GM12874 (cell line): ENCODE data around the gene ABLIM2.

ENCODE experiments used
- CTCF ChIP-seq: IDR thresholded peaks from 2 replicates; pipeline ENCODE4 v1.5.1; 2011; ENCODE audit warnings: low read depth, mild to moderate bottlenecking, control low read depth, low read length, moderate library complexity; ENCODE audit not compliant: insufficient read depth

The ABLIM2 gene

DNA sequence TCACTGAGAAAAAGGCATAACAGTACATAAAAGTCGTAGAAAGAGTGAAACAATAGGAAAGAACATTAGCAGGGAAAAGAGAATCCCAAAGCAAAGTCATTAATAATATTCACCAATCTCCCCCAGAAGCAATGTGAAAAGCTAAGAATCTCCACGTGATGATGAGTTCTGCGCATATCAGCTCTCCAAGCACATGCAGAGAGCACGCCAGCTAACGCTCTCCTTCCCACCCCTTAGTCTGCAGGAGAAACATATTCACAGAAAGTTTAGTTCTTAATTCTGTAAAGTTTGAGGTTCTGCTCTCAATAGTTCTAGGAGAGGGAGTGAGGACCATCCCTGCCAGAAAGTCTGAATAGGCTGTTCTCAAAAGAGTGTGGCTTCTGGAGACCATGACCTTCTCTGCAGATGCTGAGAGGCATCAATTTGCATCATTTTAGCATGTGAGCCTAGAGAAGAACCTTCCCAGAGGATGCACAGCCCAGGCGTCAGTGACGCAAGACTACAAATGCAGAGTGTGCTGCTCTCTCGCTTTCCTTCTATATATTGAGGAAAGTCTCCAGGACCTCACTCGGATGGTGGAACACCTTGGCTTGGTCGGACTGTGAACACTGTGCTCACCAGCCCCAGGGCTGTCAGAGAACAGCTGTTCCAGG is 167.7 kb downstream of the ABLIM2 start:
- no peak for TF ChIP-seq CTCF

- no peak for TF ChIP-seq CTCF
Observed at GRCh38 chr4:7989654-7990053, 169.0 kb downstream of the ABLIM2 start.

- no peak for TF ChIP-seq CTCF
Observed at GRCh38 chr4:7988437-7988836, 170.2 kb downstream of the ABLIM2 start.

DNA sequence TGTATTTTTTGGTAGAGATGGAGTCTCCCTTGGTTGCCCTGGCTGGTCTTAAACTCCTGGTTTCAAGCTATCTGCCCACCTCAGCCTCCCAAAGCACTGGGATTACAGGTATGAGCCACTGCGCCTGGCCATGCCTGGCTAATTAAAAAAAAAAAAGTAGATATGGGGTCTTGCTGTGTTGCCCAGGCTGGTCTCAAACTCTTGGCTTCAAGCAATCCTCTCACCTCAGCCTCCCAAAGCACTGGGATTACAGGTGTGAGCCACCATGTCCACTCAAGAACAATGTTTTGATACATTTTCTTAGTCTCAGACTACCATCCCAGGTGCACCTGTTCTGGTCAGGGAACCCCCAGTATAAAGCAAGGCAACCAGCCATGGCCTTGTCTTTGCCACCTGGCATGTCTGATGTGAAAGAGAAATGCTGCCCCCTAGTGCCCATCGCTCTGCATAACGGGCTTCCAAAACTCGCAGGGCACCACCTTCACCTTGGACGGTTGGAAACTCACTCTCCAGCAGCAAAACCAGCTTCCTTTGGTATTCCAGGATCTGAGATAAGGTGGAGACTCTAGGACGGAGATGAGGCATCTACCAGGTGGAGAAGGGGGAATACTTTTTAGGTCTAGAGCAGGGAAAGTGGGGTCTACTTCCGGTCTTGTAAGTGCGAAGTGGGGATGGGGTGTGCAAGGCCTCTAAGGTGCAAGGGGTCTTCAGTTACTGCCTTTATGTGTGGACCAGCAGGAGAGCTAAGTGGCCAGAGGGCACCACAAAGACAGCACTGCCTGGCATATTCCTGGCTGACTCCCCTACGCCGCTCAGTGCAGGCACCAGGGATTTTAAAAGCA is 171.2 kb downstream of the ABLIM2 start:
- TF ChIP-seq CTCF = peak; percentile 81

DNA sequence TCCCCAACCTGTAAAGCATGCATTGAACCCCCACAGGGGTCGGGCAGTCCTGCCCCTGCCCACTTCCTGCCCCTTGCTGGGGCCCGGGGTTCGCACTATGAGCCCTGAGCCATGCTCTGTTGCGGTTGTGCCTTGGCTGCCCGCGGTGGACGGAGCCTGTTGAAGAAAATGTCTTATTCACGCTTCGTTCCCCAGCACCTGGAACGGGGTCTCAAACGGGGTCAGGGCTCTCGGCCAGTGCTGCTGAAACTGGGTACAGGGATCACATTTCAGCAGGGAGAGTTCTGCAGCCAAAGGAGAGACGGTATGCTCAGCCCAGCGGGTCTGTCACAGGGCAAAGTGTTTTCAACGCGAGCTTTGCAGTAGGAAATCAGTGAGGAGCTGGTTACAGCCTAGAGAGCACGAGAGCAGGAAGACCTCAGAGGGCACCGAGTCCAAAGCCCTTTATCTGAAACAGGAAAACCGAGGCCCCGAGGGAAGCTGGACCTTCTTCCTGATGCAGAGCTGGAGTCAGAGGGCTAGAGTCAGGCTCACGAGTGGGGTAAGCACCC is 172.6 kb downstream of the ABLIM2 start:
- no peak for TF ChIP-seq CTCF

DNA sequence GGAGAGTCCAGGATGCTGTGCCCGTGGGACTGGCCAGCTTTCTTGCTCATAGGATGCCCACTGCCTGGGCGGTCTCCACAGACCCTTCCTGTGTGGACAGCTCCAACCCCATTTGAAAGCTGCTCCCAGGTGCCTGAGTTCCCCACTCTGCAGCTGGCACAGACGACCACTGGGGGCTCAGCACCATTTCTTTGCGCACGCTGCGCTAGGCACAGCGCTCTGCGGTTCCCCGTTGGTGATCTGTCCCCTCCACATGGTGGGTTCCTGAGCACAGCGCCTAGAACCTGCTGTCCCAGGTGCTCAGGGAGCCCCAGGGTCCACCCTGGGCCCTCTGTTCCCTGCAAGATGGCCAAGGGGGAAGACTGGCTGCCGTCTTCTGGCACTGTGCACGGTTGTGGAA is 173.5 kb downstream of the ABLIM2 start:
- TF ChIP-seq CTCF = no peak

- no peak for TF ChIP-seq CTCF
Observed at GRCh38 chr4:7984286-7984925, 174.2 kb downstream of the ABLIM2 start.
